Stomach smooth muscle (tissue), 2 donors: Measurements from ENCODE around the gene VAV2.
"Not testable (repeated sequence)": the region's sequence is repeated elsewhere in the genome, so short reads cannot be mapped to it uniquely, and the experiment has no call there.

ENCODE experiments used
- H3K27ac ChIP-seq: one replicate; pipeline ENCODE4 v1.7.0; 2013; ENCODE audit warnings: mild to moderate bottlenecking, low read length, inconsistent platforms
- H3K27me3 ChIP-seq, 2 donors: one replicate each; pipeline ENCODE4 v1.7.0; 2013; ENCODE audit warnings: low read length in 2 of 2; ENCODE audit not compliant: insufficient read depth in 2 of 2, control insufficient read depth in 1 of 2
- H3K36me3 ChIP-seq, 2 donors: one replicate each; pipeline ENCODE4 v1.7.0; 2013; ENCODE audit warnings: low read length in 2 of 2; ENCODE audit not compliant: control insufficient read depth in 2 of 2, insufficient read depth in 2 of 2
- H3K4me1 ChIP-seq: one replicate; pipeline ENCODE4 v1.7.0; 2013; ENCODE audit warnings: low read length; ENCODE audit not compliant: control insufficient read depth, insufficient read depth
- H3K4me3 ChIP-seq, 2 donors: one replicate each; pipeline ENCODE4 v1.7.0; 2013; ENCODE audit warnings: low read length in 2 of 2
- H3K9ac ChIP-seq, 2 donors: one replicate each; pipeline ENCODE4 v1.7.0; 2013; ENCODE audit warnings: low read length in 2 of 2, mild to moderate bottlenecking in 1 of 2
- H3K9me3 ChIP-seq, 2 donors: one replicate each; pipeline ENCODE4 v1.7.0; 2013; ENCODE audit warnings: low read length in 2 of 2; ENCODE audit not compliant: control insufficient read depth in 2 of 2
- donor health status: healthy.
- donor health status: Pancreatic carcinoma.

VAV2 gene

GRCh38 chr9:133906218-133906617 is 85.9 kb downstream of the VAV2 start:
- H3K27me3 ChIP-seq = no peaks in the 10 kb centered on the region
- H3K9ac ChIP-seq = no peak overlapping the region
- no peak overlapping the region for H3K27ac ChIP-seq
- H3K36me3 ChIP-seq = no peaks in the 10 kb centered on the region
- H3K9me3 ChIP-seq = peaks cover 0 to 2% of the 10 kb centered on the region in 2 donors
- H3K4me3 ChIP-seq = no peak overlapping the region
- H3K4me1 ChIP-seq = peaks cover 3% of the 10 kb centered on the region

GRCh38 chr9:133905493-133905892 is 86.6 kb downstream of the VAV2 start:
- H3K9ac ChIP-seq = no peak overlapping the region
- H3K9me3 ChIP-seq = peaks cover 0 to 2% of the 10 kb centered on the region in 2 donors
- H3K4me1 ChIP-seq = peaks cover 3% of the 10 kb centered on the region
- H3K36me3 ChIP-seq = no peaks in the 10 kb centered on the region
- H3K27me3 ChIP-seq = no peaks in the 10 kb centered on the region
- no peak overlapping the region for H3K27ac ChIP-seq
- no peak overlapping the region for H3K4me3 ChIP-seq

GRCh38 chr9:133904346-133905090 is 87.6 kb downstream of the VAV2 start:
- Histone ChIP-seq H3K27ac (no peak overlapping the region), H3K36me3 (no peaks in the 10 kb centered on the region), H3K27me3 (no peaks in the 10 kb centered on the region), H3K9me3 (no peaks in the 10 kb centered on the region), H3K4me1 (peaks cover 3% of the 10 kb centered on the region), H3K4me3 (no peak overlapping the region), H3K9ac (no peak overlapping the region)

GRCh38 chr9:133901184-133901835 is 90.8 kb downstream of the VAV2 start:
- no peak overlapping the region for H3K27ac ChIP-seq
- H3K9me3 ChIP-seq = no peaks in the 10 kb centered on the region
- H3K4me3 ChIP-seq = no peak overlapping the region
- H3K4me1 ChIP-seq = no peaks in the 10 kb centered on the region
- no peaks in the 10 kb centered on the region for H3K36me3 ChIP-seq
- no peak overlapping the region for H3K9ac ChIP-seq
- no peaks in the 10 kb centered on the region for H3K27me3 ChIP-seq

- no peak overlapping the region for H3K27ac ChIP-seq
- H3K9me3 ChIP-seq = no peaks in the 10 kb centered on the region
- H3K9ac ChIP-seq = no peak overlapping the region
Measured at GRCh38 chr9:133897675-133898074, 94.4 kb downstream of the VAV2 start.

GRCh38 chr9:133896007-133896406 is 96.1 kb downstream of the VAV2 start:
- H3K36me3 ChIP-seq, H3K4me3 ChIP-seq, H3K27ac ChIP-seq, H3K4me1 ChIP-seq, H3K27me3 ChIP-seq, H3K9me3 ChIP-seq, H3K9ac ChIP-seq: not testable (repeated sequence)

More at GRCh38 chr9:133897675-133898074, 94.4 kb downstream of the VAV2 start:
- Histone ChIP-seq H3K27me3 (no peaks in the 10 kb centered on the region), H3K4me3 (no peak overlapping the region), H3K4me1 (no peaks in the 10 kb centered on the region), H3K36me3 (no peaks in the 10 kb centered on the region)

- Histone ChIP-seq H3K9me3 (peaks cover 0 to 3% of the 10 kb centered on the region in 2 donors), H3K36me3 (no peaks in the 10 kb centered on the region), H3K9ac (no peak overlapping the region), H3K27ac (no peak overlapping the region), H3K27me3 (no peaks in the 10 kb centered on the region), H3K4me1 (no peaks in the 10 kb centered on the region), H3K4me3 (no peak overlapping the region)
Measured at GRCh38 chr9:133895335-133895734, 96.8 kb downstream of the VAV2 start.

GRCh38 chr9:133894377-133895321 is 97.5 kb downstream of the VAV2 start:
- Histone ChIP-seq H3K36me3 (no peaks in the 10 kb centered on the region), H3K27ac (no peak overlapping the region), H3K27me3 (no peaks in the 10 kb centered on the region), H3K4me3 (no peak overlapping the region), H3K4me1 (no peaks in the 10 kb centered on the region), H3K9me3 (peaks cover 0 to 3% of the 10 kb centered on the region in 2 donors), H3K9ac (no peak overlapping the region)

GRCh38 chr9:133893191-133893994 is 98.7 kb downstream of the VAV2 start:
- no peak overlapping the region for H3K4me3 ChIP-seq
- no peaks in the 10 kb centered on the region for H3K4me1 ChIP-seq
- H3K9ac ChIP-seq = no peak overlapping the region
- no peak overlapping the region for H3K27ac ChIP-seq
- peaks cover 0 to 3% of the 10 kb centered on the region in 2 donors for H3K9me3 ChIP-seq
- no peaks in the 10 kb centered on the region for H3K27me3 ChIP-seq
- no peaks in the 10 kb centered on the region for H3K36me3 ChIP-seq
